ENCODE measurements around the gene AUTS2. TPM values are rescaled to one million over a fixed set of nuclear protein-coding genes. Genes with fewer than 3 reads are reported as not detected.

The AUTS2 gene
- total and polyA plus RNA-seq, 2 of the 8 experiments (the other 6 are each of a cell fraction or from before 2014, with no cell fraction given): 25.9 to 101 TPM

DNA sequence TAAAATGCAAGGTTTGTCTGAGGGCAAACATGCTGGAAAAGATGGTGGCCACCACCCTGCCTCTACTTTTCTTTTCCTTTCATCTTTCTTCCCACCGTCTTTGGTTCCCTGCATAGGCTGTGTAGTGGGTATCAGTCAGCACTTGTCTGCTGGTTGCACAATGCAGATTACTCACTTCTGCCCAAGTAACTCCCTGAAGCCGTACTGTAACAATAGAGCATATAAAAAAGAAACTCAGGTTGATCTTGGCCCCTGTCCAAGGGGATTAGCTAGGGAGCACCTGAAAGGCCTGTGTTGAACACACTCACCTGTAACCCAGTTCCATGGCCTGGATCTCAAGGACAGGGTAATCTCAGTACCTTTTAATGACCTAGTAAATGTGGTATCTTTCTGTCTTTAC, 1000.7 kb downstream of the AUTS2 start (continued):
- TF ChIP-seq GTF2F1 (IDR thresholded peaks at IDR 0.05; ENCODE audit: borderline replicate concordance, low read depth, low read length): no peak
